Measurements from ENCODE around the gene PFN3.

PFN3 gene

DNA sequence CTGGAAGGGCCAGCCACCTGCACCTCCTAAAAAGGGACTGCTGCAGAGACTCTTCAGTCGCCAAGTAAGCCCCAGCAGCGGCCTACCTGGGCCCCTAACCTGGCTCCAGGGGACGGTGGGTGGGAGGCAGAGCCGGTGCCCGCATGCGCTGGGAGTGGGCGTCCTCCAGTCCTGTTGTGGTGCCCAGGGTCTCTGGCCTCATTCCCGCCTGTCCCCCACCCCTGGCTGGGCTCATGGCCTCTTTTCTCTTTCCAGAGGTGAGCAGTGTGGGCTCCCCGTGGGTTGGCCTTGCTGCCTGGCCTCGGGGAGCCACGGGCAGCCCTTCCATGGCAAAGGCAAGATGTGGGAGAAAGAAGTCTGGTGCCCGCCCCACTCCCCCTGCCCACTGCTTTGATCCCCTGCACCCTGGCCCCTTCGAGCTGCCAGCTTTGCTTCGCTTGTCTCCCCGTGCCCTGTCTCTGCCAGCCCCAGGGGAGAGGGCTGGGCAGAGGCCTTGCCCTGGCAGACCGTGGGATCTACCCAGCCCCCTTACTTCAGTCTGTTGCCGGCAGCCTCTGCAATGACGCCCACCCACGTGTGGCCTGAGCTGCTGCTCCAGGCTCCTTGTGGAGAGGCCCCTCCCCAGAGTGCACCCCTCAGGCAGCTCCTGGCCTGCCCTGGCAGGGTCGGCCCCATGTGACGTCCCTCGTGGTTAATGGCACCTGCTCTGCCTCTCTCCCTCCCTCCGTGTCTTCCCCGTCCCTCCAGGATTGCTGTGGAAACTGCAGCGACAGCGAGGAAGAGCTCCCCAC is 40.7 kb upstream of the PFN3 start:
- TF ChIP-seq, protein P1, sequence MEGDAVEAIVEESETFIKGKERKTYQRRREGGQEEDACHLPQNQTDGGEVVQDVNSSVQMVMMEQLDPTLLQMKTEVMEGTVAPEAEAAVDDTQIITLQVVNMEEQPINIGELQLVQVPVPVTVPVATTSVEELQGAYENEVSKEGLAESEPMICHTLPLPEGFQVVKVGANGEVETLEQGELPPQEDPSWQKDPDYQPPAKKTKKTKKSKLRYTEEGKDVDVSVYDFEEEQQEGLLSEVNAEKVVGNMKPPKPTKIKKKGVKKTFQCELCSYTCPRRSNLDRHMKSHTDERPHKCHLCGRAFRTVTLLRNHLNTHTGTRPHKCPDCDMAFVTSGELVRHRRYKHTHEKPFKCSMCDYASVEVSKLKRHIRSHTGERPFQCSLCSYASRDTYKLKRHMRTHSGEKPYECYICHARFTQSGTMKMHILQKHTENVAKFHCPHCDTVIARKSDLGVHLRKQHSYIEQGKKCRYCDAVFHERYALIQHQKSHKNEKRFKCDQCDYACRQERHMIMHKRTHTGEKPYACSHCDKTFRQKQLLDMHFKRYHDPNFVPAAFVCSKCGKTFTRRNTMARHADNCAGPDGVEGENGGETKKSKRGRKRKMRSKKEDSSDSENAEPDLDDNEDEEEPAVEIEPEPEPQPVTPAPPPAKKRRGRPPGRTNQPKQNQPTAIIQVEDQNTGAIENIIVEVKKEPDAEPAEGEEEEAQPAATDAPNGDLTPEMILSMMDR (IDR thresholded peaks at IDR 0.05; ENCODE audit: extremely low read depth, missing control alignments): no peak
- no peak for DNase-seq (ENCODE audit: low spot score)

DNA sequence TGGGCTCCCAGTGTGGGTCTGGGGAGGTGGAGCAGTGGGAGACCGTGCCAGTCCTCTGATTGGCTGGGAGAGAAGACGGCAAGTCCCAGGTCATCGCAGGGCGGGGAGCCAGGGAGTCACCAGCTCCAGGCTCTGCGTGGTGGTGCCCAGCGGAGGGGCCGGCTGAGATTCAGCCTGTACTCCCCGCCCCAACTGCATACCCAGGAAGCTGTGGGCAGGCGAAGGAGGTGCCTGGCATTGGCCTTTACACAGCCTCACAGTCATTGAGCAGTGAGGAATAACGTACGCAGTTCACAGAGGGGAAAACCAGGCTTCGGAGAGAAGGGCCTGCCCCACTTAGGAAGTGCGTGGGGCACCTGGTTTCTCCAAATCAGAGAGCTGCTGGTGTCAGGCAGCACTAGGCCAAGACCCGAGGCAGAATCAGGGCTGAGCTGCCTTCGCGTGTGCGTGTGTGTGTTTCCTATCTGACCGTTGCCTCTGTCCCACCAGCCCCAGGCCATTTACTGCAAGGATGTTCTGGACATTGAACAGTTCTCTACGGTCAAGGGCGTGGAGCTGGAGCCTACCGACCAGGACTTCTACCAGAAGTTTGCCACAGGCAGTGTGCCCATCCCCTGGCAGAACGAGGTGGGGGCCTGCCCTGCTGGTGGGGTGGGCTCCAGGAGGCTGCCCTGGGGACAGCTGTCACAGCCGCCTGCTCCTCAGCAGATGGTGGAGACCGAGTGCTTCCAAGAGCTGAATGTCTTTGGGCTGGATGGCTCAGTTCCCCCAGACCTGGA is 39.9 kb upstream of the PFN3 start:
- no peak for DNase-seq (ENCODE audit: low spot score)
- TF ChIP-seq, protein P1 (IDR thresholded peaks at IDR 0.05; ENCODE audit: extremely low read depth, missing control alignments): no peak

DNA sequence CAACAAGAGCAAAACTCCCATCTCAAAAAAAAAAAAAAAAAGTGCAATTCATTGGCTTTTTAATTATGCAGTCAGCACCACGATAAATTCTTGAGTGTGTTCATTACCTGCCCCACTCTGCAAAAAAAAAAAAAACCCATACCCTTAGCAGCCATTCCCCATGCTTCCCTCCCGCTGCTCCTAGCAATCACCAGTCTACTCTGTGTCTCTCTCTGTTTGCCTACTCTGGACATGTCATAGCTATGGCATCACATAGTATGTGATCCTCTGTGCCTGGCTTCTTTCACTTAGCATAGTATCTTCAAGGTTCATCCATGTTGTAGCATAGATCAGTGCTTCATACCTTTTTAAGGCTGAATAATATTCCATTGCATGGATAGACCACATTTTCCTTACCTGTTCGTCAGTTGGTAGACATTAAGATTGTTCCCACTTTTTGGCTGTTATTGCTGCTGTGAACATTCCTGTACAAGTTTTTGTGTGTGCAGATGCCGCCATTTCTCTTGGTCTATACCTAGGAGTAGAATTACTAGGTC is 39.1 kb upstream of the PFN3 start:
- no peak for DNase-seq (ENCODE audit: low spot score)
- TF ChIP-seq, protein P1 (IDR thresholded peaks at IDR 0.05; ENCODE audit: extremely low read depth, missing control alignments): no peak

DNA sequence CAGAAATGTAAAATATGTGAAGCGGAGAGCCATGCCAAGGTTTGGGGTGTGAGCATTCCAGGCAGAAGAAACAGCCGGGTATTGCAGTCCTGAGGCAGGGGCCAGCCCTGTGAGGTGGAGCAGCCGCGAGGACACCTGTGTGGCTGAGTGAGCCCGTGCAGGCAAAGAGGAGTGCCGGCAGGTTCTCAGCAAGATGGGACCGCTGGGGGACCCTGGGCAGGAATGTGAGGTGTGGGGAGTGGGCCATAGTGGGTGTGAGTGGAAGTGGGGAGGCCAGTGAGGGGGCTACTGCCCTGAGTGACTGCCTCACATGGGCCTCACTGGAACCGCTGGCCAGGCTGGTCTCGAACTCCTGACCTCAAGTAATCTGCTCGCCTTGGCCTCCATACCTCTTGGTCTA is 38.0 kb upstream of the PFN3 start:
- TF ChIP-seq, protein P1 (IDR thresholded peaks at IDR 0.05; ENCODE audit: extremely low read depth, missing control alignments): no peak
- no peak for DNase-seq (ENCODE audit: low spot score)

DNA sequence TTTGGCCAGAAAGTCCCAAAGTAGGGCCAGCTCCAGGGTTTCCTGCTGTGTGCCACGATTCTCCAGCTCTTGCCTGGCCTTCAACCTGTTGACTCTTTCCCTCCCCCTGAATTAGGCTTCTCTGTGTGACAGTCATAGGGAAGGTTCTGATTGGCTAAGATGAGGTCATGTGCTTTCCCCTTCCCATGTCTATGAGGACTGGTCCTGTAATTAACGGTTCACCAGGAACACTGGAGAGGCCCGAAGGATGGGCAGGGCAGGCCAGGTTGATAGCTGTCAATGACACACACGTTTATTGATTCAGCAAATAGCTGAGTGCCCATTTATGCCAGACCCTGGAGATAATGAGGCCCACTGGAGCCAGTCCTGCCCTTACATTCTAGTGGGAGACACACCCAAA is 37.2 kb upstream of the PFN3 start:
- no peak for DNase-seq (ENCODE audit: low spot score)
- TF ChIP-seq, protein P1 (IDR thresholded peaks at IDR 0.05; ENCODE audit: extremely low read depth, missing control alignments): no peak

DNA sequence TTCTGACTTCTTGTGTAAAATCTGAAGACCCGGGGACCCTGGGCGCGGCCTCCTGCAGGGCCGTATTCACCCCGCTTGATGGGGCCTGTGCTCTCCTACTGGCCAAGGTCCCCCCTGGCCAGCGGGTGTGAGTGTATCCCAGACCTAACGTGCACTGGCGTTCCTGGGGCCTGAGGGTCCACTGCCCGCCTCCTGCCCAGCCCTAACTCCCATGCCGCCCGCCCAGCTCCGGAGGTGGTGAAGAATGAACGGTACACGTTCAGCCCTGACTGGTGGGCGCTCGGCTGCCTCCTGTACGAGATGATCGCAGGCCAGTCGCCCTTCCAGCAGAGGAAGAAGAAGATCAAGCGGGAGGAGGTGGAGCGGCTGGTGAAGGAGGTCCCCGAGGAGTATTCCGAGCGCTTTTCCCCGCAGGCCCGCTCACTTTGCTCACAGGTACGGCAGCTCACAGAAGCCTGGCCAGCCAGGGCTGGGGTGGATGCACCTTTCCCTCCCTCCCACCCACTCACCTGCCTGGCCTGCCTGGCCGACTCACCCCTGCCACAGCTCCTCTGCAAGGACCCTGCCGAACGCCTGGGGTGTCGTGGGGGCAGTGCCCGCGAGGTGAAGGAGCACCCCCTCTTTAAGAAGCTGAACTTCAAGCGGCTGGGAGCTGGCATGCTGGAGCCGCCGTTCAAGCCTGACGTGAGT is 35.5 kb upstream of the PFN3 start:
- TF ChIP-seq, protein P1 (IDR thresholded peaks at IDR 0.05; ENCODE audit: extremely low read depth, missing control alignments): no peak
- no peak for DNase-seq (ENCODE audit: low spot score)
